Pulmonary artery endothelial cell (primary cell): ENCODE results near the gene POLR2J. TPM values are rescaled to one million over a fixed set of nuclear protein-coding genes. Genes with fewer than 3 reads are reported as not detected.
"Not testable (repeated sequence)": the region's sequence is repeated elsewhere in the genome, so short reads cannot be mapped to it uniquely, and the experiment has no call there.

ENCODE experiments used
- DNase-seq: peaks from one replicate; pipeline ENCODE4 v3.0.0-alpha.2; 2011; ENCODE audit warnings: low read depth, low spot score
- total RNA-seq: library from RNA; depleted of rRNA; stranded (reverse); fragments of >200 nt; gene quantifications from 2 replicates; pipeline ENCODE4 v1.2.3, GENCODE V29; 2014

POLR2J gene
- total RNA-seq, 1 donor from 2014 or later, result 38.6 TPM

GRCh38 chr7:102494473-102495149 lies 15.9 kb upstream of the POLR2J start:
- not testable (repeated sequence) for DNase-seq

- not testable (repeated sequence) for DNase-seq
These were observed 15.3 kb upstream of the POLR2J start for GRCh38 chr7:102494026-102494425.

GRCh38 chr7:102493220-102493935 lies 14.7 kb upstream of the POLR2J start:
- DNase-seq, result not testable (repeated sequence)

- DNase-seq, result not testable (repeated sequence)
These were observed 11.9 kb upstream of the POLR2J start for GRCh38 chr7:102490529-102491075.

GRCh38 chr7:102484317-102484716 lies 5.6 kb upstream of the POLR2J start:
- not testable (repeated sequence) for DNase-seq

- not testable (repeated sequence) for DNase-seq
These were observed 3.2 kb upstream of the POLR2J start for GRCh38 chr7:102481962-102482361.

- DNase-seq, result not testable (repeated sequence)
These were observed 1.4 kb upstream of the POLR2J start for GRCh38 chr7:102479982-102480637.

- not testable (repeated sequence) for DNase-seq
These were observed 475 bp upstream of the POLR2J start for GRCh38 chr7:102479209-102479584.

GRCh38 chr7:102474736-102475435 lies 3.8 kb downstream of the POLR2J start:
- not testable (repeated sequence) for DNase-seq

- not testable (repeated sequence) for DNase-seq
These were observed 4.6 kb downstream of the POLR2J start for GRCh38 chr7:102474116-102474515.

GRCh38 chr7:102473271-102473991 lies 5.3 kb downstream of the POLR2J start:
- DNase-seq, result no peak

- no peak for DNase-seq
These were observed 6.3 kb downstream of the POLR2J start for GRCh38 chr7:102472126-102473041.

- no peak for DNase-seq
These were observed 7.0 kb downstream of the POLR2J start for GRCh38 chr7:102471791-102472125.

- no peak for DNase-seq
These were observed 8.5 kb downstream of the POLR2J start for GRCh38 chr7:102469972-102470825.

- no peak for DNase-seq
These were observed 9.3 kb downstream of the POLR2J start for GRCh38 chr7:102469351-102469971.

- DNase-seq, result no peak
These were observed 10.0 kb downstream of the POLR2J start for GRCh38 chr7:102468478-102469350.
